Sigmoid colon (tissue), 4 donors: Measurements from ENCODE around the gene DNAH9.

ENCODE experiments used
- CTCF ChIP-seq, 4 experiments: fragments of 450-650 bp in 3 of 4; fragments of 200-600 bp in 1 of 4; IDR thresholded peaks; one replicate each; pipeline ENCODE4 v1.5.1; 2016 to 2019; ENCODE audit warnings: antibody characterized with exemption in 4 of 4, mild to moderate bottlenecking in 3 of 4, moderate library complexity in 2 of 4
- EP300 ChIP-seq, 4 donors: sonication (generic); formaldehyde crosslinking; IDR thresholded peaks; one replicate each; pipeline ENCODE4 v1.6.1; 2017; ENCODE audit warnings: antibody characterized with exemption in 4 of 4
- POLR2A ChIP-seq, 2 donors: fragments of 450-650 bp; IDR thresholded peaks; one replicate each; pipeline ENCODE4 v1.6.1; 2016; ENCODE audit warnings: antibody characterized with exemption in 2 of 2, mild to moderate bottlenecking in 2 of 2, moderate library complexity in 2 of 2
- POLR2AphosphoS5 ChIP-seq, 4 donors: sonication (generic); formaldehyde crosslinking; IDR thresholded peaks; one replicate each; pipeline ENCODE4 v1.6.1; 2017; ENCODE audit warnings: antibody characterized with exemption in 4 of 4

- TF ChIP-seq CTCF (IDR thresholded peaks at IDR 0.05) (no peak), POLR2A (IDR thresholded peaks at IDR 0.05) (no peak), POLR2AphosphoS5 (IDR thresholded peaks at IDR 0.05) (no peak), EP300 (IDR thresholded peaks at IDR 0.05) (no peak)
Measured at GRCh38 chr17:11999696-12000095, 401.4 kb downstream of the DNAH9 start.
